Measurements from ENCODE around the gene FBXL20.

DNA sequence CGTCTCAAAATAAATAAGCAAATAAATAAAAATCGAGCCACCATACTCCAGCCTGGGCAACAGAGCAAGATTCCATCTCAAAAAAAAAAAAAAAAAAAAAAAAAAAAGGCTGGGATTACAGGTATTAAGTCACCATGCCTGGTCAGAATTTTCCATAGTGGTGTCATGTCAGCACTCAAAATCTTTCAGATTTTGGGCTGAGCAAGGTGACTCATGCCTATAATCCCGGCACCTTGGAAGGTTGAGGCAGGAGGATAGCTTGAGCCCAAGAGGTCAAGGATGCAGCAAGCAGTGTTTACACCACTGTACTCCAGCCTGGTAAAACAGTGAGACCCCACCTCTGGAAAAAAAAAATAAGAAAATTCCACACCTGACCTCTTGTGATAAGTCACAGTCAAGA, 52.2 kb downstream of the FBXL20 start:
- TF ChIP-seq POLR2A (IDR thresholded peaks at IDR 0.05; ENCODE audit: low read length): no peak
- no peak for TF ChIP-seq GATA1 (IDR thresholded peaks at IDR 0.05; ENCODE audit: low read depth, low read length)
